OCI-LY7 (cell line): ENCODE results near the gene NMRAL1.

Experiments
- CTCF ChIP-seq: fragments of 200-600 bp; sonication (generic); conservative IDR thresholded peaks from 2 replicates; pipeline ENCODE4 v1.5.1; 2014; ENCODE audit warnings: mild to moderate bottlenecking, antibody characterized with exemption, low read length, moderate library complexity, mixed read lengths
- EZH2phosphoT487 ChIP-seq: fragments of 200-600 bp; sonication (generic); IDR thresholded peaks from 2 replicates; pipeline ENCODE4 v1.6.1; 2018; ENCODE audit warnings: low read depth, borderline replicate concordance, mild to moderate bottlenecking, mixed run types, antibody characterized with exemption, low read length, moderate library complexity, mixed read lengths

- TF ChIP-seq CTCF: no peak
- no peak for TF ChIP-seq EZH2phosphoT487
Measured at GRCh38 chr16:4443271-4443670, 31.2 kb downstream of the NMRAL1 start.
